ENCODE results near the gene APLF.
"Not testable (repeated sequence)": the region's sequence is repeated elsewhere in the genome, so short reads cannot be mapped to it uniquely, and the experiment has no call there.

Gene APLF

DNA sequence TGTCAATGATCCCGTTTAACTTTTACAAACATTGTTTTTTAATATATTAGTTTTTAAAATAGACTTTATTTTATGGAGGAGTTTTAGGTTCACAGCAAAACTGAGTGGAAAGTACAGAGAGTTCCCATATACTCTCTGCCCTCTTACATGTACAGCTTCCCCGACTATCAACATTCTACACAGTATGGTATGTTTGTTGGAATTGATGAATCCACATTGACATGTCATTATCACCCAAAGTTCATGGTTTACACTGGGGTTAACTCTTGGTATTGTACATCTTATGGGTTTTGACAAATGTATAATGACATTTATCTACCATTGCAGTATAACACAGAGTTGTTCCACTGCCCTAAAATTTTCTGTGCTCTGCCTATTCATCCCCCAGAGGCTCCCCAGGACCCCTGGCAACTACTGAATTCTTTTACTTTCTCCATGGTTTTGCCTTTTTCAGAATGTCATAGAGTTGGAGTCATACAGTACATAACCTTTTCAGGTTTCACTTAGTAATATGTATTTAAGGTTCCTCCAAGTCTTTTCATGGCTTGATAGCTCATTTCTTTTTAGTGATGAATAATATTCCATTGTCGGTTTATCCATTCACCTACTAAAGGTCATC lies 5.5 kb downstream of the APLF start:
- DNase-seq (ENCODE audit: insufficient read length, low spot score) (no peak), FAIRE-seq (no peak)

- FAIRE-seq = peak; percentile 54
- no peak for DNase-seq (ENCODE audit: insufficient read length, low spot score)
These were observed 7.7 kb downstream of the APLF start for GRCh38 chr2:68475110-68475509.

DNA sequence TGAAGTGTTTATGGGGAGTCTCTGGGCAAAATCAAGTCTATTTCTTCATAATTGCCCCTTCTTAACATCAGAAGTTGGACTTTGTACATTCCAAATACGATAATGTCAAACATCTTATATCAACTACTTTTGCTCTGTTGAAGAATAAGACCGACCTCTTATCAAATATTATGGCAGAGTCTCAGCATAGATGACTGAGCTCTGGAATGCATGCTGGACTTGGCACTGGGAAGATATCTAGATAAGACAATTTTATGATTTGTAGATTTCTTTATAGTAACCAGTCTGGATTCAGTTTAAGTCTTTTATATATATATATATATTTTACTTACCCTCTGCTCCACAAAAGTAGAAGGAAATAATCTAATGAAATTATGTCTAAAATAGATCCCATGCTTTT lies 8.2 kb downstream of the APLF start:
- DNase-seq (ENCODE audit: insufficient read length, low spot score) (no peak), FAIRE-seq (no peak)

DNA sequence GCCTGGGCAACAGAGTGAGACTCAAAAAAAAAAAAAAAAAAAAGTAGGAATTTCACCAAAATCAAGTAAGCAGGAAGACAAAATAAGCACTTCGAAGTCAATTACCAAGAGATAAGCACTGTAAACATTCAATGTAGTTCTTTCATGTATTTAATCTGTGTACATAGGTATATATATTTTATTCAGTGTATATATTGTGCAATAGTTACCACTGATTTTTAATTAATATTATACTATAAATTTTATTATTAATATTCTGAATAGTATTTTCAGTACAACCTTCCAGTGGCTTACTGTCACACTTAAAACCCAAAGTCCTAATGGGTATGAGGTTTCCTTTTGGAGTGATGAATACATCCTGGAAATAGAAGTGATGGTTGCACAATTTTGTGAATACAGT lies 9.1 kb downstream of the APLF start:
- FAIRE-seq (no peak), DNase-seq (ENCODE audit: insufficient read length, low spot score) (no peak)

GRCh38 chr2:68478688-68479087 lies 11.3 kb downstream of the APLF start:
- FAIRE-seq (no peak), DNase-seq (ENCODE audit: insufficient read length, low spot score) (no peak)

GRCh38 chr2:68482296-68482820 lies 15.0 kb downstream of the APLF start:
- DNase-seq (ENCODE audit: insufficient read length, low spot score) (no peak), FAIRE-seq (no peak)

DNA sequence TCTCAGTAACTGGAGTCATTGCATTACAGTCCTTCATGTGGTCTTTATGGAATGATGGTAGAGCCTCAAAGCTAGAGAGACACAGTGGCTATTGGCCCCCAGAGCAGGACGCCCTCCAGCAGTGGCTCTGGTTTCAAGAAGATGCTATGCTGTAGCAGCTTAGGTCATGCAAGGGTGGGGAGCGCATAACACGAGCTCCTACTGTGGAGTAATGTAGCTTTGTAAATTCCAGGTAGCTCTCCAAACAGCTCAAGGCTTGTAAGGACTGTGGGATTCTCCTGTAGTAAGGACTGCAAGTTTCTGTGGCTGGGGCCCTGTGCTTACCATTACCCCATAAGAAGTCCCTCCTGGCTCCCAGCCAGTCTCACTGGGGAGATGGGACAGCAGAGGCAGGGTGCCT lies 15.6 kb downstream of the APLF start:
- peak; percentile 69 for FAIRE-seq
- no peak for DNase-seq (ENCODE audit: insufficient read length, low spot score)

- no peak for FAIRE-seq
These were observed 20.5 kb downstream of the APLF start for GRCh38 chr2:68487773-68488355.

GRCh38 chr2:68488605-68489004 lies 21.2 kb downstream of the APLF start:
- not testable (repeated sequence) for DNase-seq (ENCODE audit: insufficient read length, low spot score); FAIRE-seq

More at GRCh38 chr2:68487773-68488355, 20.5 kb downstream of the APLF start:
- DNase-seq (ENCODE audit: insufficient read length, low spot score) = peak; percentile 34

- no peak for DNase-seq (ENCODE audit: insufficient read length, low spot score)
- FAIRE-seq = no peak
These were observed 21.9 kb downstream of the APLF start for GRCh38 chr2:68489282-68489681.

DNA sequence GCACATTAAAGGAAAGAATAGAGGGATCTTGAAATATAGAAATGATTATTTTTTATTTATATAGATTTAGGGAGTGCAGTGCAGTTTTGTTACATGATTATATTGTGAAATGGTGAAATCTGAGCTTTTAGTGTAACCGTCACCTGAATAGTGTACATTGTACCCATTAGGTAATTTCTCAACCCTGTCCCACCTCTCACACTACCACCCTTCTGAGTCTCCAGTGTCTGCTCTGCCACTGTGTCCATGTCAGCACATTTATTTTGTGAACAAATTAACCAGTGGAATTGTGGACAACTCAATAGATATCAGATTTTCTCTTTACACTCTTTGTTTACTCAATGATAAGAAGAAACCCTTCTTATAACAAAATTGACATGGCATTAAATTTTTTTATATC lies 24.2 kb downstream of the APLF start:
- no peak for FAIRE-seq
- no peak for DNase-seq (ENCODE audit: insufficient read length, low spot score)

DNA sequence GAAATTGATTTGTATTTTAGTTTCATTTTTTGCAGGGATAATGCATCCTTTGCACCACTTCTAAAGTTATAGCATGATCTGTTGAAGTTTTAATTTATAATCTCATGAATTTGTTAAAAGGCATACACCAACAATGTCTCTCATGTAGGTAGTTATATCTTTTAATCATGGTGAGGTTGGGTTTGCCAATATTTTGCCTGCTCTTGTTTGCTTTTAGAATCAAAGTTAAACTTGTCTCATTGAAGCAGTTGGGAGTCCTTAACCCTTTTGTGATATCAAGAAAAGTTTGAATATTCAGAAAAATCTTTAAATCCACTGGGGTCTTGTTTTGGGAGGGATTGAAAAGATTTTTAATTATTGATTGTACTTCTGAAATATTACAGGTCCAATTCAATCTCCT lies 31.7 kb downstream of the APLF start:
- no peak for FAIRE-seq
- DNase-seq (ENCODE audit: insufficient read length, low spot score) = no peak

DNA sequence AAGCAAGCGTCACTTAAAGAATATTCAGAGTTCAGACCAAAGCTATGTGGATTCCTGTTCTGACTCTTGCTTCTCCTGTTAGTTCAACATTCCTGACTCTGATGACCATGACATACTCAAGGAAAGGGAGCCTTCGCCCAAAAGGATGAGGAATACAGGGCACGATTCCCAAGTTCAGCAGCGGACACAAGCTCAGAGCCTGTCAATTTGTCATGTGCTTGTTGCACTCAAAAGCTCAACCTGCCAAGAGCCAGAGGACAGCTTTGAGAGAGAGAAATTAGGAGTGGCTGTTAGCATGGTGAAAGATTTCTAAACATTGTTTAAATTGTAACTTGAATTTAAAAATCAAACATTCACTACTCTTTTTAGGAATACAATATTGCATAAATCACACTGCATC lies 33.3 kb downstream of the APLF start:
- FAIRE-seq = no peak

DNA sequence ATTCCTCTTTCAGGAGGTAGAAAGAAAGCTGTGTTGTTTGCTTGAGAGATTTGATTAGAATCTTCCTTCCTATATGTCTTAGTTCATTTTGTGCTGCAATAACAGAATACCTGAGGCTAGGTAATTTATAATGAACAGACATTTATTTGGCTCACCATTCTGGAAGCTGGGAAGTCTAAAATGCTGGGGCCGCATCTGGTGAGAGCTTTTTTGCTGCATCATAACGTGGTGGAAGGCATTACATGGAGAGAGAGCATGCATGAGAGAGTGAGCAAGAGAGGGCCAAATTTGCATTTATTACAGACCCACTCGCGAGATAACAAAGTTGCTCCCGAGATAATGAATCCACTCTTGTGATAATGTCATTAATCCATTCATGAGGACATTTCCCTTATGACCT lies 34.4 kb downstream of the APLF start:
- no peak for DNase-seq (ENCODE audit: insufficient read length, low spot score)
- FAIRE-seq = no peak

More for the DNA sequence above, 33.3 kb downstream of the APLF start:
- no peak for DNase-seq (ENCODE audit: insufficient read length, low spot score)

- FAIRE-seq = no peak
These were observed 38.3 kb downstream of the APLF start for GRCh38 chr2:68505603-68506159.

DNA sequence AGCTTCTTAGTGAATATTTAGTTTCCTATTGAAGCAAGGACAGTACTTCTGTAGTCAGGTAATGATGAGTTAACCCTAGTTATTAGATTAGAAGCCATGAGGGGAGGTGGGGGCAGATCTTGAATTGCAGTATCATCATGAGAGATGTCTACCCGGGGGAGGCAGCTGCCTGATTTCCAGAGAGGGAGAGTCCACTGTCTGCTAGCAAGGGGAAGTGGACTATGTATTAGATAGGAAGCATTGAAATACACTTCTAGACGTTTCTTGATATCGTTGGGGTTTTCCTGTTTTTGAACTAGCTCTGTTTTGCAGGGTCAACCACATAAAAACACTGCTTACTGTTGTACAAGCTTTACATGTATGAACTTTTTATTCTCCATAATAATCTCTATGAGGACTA lies 38.8 kb downstream of the APLF start:
- DNase-seq (ENCODE audit: insufficient read length, low spot score) = no peak

More at GRCh38 chr2:68505603-68506159, 38.3 kb downstream of the APLF start:
- no peak for DNase-seq (ENCODE audit: insufficient read length, low spot score)

GRCh38 chr2:68512326-68512725 lies 44.9 kb downstream of the APLF start:
- FAIRE-seq (peak; percentile 36), DNase-seq (ENCODE audit: insufficient read length, low spot score) (no peak)

More for the DNA sequence above, 38.8 kb downstream of the APLF start:
- no peak for FAIRE-seq

DNA sequence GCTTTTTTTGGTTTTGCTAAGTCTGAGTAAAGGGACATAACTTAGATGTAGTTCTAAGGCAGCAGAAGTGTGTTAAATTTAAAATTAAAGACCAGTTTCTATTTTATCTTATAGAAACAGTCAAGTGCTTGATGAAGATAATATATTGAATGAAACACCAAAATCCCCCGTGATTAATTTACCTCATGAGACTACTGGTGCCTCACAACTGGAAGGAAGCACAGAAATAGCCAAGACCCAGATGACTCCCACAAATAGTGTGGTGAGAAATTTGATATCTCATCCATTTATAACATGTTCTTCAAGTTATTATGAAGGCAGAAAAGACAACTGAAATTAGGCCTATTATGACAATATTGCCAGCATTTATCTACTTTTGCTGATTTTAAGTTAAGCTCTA lies 45.6 kb downstream of the APLF start:
- DNase-seq (ENCODE audit: insufficient read length, low spot score) (no peak), FAIRE-seq (no peak)

- DNase-seq (ENCODE audit: insufficient read length, low spot score) (no peak), FAIRE-seq (no peak)
These were observed 47.0 kb downstream of the APLF start for GRCh38 chr2:68514316-68514929.

GRCh38 chr2:68516051-68516955 lies 48.9 kb downstream of the APLF start:
- no peak for FAIRE-seq
- DNase-seq (ENCODE audit: insufficient read length, low spot score) = no peak

- no peak for DNase-seq (ENCODE audit: insufficient read length, low spot score)
- FAIRE-seq = no peak
These were observed 51.9 kb downstream of the APLF start for GRCh38 chr2:68519236-68519635.

All from HTR-8/SVneo (cell line).